HG02798 (cell line): ENCODE data around the gene LRRC36.

Source experiments
- ATAC-seq: cut with Tn5 transposase; IDR thresholded peaks from one replicate; pipeline ENCODE4 v1.9.1; 2021; ENCODE audit warnings: mild to moderate bottlenecking; ENCODE audit not compliant: unreplicated experiment, poor library complexity

Gene LRRC36

DNA sequence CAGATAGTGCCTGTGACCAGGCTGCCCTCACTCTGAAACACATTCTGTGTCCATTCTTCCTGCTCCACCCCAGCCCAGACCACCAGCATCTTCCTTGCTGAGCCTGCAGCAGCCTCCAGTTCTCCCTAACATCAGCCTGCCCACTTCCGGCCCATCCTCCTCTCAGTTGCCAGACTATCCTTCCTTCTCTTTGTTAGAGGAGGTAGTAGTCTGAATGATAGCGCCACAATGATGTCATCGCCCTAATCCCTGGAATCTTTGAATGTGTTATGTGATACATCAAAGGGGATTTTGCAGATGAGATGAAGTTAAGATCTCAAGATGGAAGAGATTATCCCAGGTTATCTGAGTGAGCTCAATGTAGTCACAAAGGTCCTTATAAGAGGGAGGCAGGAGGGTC, 92.9 kb downstream of the LRRC36 start:
- ATAC-seq: no peak

DNA sequence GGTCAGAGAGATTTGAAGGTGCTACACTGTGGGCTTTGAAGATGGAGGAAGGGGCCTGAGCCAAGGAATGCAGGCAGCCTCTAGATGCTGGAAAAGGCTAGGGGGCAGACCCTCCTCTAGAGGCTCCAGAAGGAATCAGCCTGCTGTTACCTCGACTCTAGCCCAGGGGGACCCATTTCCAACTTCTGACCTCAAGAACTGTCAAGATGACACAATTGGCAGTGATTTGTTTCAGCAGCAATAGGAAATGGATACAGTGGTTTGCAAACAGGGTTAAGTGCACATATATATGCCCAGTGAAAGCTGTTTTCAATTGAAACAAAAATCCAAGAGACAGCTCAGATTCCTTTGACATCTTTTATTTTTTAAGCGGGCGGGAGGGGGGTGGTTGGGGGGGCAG, 93.3 kb downstream of the LRRC36 start:
- ATAC-seq: no peak

DNA sequence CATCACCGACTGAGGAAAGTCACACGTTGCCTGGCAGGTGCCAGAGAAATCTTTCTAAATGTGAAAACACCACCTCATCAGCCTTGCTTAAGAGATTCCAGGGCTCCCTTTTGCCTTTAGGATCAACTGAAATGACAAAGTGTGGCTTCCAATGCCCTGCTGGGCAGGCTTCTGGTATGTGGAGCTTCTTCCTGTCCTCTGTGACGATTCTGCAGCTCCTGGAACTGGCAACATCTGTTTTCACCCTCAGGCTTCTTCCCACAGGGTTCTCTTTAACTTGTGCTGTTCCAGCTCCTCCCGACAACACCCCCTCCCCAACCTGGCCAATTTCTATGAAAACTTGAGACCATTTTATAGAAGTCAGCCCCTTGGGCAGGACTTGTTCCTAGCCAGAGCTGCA, 94.4 kb downstream of the LRRC36 start:
- no peak for ATAC-seq

DNA sequence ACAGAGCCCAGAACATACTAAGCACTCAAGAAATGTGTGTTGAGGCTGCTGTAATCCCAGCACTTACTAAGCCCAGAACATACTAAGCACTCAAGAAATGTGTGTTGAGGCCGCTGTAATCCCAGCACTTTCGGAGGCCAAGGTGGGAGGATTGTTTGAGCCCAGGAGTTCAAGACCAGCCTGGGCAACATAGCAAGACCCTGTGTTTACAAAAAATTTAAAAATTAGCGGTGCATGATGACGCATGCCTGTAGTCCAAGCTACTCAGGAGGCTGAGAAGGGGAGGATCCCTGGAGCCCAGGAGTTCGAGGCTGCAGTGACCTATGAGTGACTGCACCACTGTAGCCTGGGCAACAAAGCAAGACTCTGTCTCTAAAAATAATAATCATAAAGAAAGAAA, 96.4 kb downstream of the LRRC36 start:
- ATAC-seq: no peak

DNA sequence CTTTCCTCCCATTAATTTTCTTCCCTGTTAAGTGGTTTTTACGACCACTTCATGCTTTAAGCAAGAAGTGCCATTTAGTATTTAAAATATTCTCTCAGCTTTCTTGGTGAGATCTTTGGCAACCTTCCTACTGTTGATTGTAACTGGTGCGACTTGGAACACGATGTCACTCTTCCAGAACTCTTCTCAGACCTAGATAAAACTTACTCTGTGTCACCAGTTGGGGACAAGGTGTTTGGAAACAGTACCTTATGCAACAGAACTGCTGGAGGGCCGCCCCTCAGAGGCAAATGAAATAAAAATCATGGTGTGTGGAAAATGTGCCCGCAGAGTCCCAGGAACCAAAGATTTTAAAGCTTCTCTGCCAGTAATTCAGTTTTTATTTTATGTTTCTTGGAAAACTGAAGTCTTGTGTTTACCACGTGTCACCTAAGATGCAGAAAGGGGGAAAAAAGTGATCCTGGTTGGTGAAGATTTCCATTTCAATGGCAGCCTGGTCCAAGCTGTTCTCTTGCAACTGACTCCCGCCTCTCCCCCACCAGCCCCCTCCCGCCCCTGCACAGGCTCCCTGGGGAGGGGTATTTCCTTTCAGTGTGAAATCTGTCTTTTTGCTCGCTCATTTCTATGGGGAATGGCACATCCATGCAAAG, 97.1 kb downstream of the LRRC36 start:
- no peak for ATAC-seq

DNA sequence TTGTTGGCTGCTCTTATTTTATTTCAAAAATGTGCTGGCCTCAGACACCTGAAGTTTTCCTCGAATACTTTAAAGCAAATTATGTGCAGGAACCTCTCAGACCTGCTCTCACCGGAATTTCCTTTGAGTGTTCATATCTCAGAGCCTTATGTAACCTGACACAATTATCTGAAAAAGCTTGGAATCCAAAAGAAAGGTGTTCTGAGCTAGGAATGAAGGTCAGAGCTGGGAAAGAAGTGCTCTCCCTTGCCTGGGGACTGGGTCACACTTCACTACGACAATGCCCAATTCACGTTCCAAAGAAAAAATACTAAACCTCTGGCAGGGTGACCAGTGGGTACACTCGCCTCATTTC, 97.6 kb downstream of the LRRC36 start:
- no peak for ATAC-seq

DNA sequence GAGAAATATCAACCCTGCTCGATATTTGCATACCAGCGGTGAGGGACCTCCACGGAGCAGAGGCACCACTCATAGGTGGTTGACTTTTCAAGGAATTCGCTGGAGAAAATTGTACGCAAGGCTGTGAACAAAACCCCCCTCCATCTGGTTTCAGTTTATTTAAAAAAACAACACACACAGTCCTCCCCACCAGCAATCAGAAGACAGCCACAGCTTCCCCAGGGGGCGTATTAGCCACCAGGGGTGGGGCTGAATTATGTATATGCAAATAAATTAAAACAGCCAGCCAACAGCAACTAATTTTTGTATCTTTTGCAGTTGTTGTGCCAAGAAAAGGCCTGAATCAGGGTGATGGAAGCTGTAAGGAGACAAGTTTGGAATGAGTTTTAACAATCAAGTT, 98.4 kb downstream of the LRRC36 start:
- no peak for ATAC-seq

DNA sequence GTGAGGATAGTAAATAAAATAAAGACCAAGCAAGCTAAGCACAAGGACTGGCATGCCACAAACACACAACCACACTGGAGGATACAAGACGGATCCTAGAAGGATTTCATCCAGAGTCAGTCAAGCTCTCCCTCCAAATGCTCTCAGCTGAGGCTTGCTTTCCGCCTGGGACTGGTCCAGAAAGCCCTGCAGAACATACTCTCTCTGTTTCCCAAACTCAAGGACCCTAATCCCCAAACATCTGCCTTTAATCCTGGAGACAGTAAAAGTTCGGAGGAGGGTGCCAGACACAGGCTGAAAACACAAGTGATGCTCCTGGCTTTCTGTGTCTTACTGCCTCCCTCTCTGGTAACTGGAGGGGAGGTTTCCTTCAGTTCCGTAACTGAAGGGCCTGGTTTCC, 99.0 kb downstream of the LRRC36 start:
- ATAC-seq: no peak

DNA sequence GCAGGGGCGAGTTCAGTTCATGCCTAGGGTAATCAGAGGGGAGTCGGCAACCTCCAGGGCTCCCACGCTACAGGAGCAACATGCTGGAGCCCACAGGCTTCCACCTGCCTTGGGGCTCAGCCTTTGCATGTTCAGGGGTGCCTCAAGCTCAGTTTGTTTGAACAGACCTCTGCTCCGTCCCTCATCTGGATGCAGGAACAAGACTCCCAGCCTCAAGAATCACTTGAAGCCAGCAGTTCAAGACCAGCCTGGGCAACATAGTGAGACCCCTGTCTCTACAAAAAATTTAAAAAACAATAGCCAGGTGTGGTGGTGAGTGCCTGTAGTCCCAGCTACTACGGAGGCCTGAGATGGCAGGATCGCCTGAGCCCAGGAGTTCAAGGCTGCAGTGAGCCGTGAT, 99.4 kb downstream of the LRRC36 start:
- no peak for ATAC-seq

DNA sequence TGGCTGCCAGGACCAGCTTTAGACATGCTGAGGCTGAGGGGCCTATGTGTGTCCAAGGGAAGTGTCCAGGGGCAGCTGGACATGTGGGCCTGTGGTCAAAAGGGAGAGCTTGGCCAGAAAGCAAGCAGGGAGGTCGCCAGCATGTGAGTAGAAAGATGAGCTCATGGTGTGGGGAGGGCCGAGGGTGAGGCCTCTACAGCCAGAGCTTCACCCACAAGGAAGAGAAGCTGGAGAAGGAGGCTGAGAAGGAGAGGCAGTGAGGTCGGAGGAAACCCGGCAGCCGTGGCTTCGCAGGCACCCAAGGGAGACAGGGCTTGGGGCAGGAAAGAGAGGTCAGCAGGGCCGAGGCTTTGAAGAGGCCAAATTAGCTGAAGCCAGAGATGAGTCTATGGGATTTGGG, 100.3 kb downstream of the LRRC36 start:
- no peak for ATAC-seq

DNA sequence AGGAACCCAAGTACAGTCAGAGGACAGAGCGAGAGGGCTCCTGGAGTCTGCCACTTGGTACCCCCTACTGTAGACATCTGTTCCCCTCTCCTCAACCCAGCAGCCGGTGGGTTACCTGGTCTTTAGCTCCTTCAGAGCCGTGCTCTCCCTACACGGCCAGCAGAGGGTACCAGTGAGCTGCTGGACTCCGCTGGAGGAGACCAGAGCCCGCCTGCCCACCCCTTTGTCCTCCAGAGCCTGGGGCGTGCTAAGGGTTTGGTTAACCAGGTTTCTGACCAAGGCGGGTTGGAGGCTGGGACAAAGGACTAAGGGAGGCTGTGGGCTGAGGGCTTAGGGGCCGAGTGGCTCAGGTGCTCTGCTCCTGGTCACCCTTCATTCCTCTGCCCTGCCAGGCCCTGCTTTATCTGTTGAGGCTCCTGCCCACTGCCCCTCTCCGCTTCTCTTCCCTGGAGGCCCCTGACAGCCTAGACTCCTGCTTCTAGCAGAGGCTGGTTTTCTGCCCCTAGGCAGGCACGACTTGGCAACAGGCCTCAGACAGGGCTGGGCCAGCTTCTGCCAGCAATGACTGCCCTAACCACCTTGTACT, 101.6 kb downstream of the LRRC36 start:
- no peak for ATAC-seq

DNA sequence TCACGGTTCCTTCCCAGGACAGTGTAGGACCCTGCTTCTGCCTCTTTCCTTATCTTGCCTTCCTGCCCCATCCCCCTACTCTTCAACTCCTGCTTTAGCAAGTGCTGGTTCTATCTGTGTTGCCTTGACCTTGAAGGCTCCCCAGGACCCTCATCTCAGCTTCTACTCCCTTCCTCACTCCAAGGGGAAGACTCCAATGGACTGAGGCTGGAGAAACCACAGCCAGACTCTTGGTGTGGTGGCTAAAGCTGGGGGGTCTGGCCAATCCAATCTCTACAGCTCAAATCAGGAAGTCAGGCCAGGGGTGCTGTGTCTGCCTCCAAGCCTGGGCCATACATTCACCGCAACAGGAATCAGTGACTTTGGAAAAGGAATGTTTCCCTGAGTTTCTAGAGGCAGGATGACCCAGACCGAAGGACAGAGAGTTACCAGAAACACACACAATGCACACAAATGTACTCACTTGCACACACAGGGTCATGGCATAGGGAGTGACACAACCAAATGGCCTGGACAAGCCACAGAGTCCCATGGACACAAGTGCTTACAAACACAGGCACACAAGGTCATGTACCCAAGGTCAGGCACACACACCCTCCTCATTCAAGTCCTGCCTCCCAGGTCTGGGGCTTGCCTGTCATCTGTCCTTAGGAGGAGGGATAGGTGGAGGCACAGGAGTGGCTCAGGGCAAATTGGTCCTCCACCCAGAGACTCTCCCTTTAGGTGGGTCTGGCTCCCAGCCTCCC, 102.6 kb downstream of the LRRC36 start:
- ATAC-seq: no peak

DNA sequence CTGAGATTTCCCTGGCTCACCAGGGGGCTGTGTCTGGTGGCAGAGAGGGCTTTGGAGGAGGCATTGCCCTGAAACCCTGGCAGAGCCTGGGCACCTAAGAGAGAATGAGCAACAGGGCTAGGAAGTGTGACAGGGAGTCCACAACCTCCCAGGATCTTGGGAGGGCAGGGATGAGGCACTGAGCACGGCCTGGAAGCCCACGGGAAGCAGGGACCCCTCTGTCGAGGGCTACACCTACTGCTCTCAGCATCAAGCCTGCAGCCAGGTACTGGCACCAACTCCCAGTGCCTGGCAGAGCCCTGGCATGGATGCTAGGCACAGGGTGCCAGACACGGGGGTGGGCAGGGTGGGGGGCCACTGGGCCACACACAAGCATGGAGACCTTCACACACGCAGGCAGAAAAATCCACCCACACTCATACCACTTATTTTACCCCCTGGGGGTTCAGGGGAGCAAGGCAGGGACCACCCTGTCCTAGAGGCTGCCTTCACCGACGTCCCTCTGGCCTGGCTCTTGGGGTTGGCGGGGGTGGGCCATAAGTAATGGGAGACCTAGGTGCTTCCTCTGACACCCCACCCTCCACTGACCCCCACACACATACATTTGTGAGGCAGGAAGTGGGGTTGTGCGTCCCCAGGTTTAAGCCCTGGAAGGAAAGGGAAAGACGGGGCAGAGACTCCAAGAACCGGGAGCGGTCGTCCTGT, 103.3 kb downstream of the LRRC36 start:
- ATAC-seq: no peak

DNA sequence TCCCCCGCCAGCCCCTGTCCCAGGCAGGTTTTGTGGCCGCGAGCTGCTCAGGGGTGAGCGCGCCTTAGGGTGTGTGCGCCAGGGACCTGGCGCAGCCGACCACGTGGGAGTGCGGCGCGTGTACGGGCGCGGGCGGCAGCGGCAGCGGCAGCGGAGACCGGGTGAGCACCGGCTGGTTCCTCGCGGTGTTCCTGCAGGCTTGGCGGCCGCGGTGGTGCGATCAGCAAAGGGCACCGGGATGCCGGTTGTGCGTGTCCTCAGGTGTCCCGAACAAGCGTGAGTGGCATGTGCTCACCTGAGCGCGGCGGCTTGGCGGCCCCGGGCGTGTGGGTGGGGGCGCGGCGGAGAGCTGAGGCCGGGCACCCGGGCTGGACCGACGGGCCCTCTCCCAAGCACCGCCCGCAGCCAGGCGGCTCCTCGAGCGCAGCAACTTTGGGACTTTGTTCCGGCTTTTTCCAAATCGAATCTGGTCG, 103.9 kb downstream of the LRRC36 start:
- ATAC-seq: no peak

DNA sequence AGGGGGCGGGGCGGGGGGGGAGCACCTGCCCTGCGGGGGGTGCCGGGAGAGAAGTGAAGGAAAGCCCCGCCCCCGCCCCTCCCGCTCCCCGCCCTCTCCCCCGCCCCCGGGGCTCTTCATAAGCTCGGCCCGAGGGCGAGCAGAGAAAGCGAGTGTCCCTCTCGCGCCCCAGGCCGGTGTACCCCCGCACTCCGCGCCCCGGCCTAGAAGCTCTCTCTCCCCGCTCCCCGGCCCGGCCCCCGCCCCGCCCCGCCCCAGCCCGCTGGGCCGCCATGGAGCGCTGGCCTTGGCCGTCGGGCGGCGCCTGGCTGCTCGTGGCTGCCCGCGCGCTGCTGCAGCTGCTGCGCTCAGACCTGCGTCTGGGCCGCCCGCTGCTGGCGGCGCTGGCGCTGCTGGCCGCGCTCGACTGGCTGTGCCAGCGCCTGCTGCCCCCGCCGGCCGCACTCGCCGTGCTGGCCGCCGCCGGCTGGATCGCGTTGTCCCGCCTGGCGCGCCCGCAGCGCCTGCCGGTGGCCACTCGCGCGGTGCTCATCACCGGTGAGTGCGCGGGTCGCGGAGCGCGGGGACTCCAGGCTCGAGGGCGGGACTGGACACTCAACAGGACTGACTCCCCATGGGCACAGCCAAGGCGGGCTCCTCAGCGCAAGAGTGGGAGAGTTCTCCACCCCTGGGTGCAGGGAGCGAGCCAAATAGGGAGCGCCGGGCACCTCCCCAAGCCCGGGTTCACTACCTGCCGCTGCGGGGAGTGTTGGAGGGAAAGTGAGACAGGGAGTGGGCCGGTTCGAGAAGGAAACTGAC, 104.6 kb downstream of the LRRC36 start, which contains the start of gene HSD11B2:
Gene HSD11B2 (plus strand): TSS at position 145 of the 798 bp plus-strand sequence. CDS start 128 bp downstream, at position 273.
- no peak for ATAC-seq

DNA sequence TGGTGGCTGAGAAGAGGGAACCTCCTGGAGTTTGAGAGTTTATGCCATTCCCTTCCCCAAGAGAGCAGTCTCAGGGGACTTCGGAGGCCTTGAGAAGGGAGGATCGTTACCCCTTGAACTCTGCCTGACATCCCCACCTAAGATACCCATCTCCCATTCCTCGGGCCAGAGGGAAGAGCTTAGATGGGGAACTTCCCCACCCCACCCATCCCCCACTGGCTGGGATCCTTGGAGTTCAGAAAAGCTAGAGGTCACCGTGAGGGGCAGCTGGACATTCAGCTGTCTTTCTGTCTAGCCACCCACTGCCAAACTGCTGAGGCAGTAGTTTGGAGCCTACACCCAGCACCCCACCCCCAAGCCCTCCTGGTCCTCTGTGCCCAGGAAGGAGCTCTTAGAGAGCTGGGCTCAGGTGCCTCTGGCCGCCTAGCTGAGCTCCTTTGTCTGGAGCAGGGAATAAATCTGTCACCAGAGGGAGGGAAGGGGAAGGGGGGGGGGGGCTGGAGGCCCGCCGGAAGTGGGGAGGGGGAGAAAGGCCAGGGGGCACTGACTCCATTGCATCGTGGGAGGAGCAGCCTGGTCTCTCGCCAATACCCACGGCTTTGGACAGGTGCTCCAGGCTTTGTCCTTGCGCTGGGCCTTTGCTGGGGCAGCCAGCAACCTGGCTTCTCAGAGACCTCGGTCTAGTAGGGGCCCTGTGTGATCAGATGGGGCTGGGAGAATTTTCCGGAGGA, 105.3 kb downstream of the LRRC36 start:
- no peak for ATAC-seq

DNA sequence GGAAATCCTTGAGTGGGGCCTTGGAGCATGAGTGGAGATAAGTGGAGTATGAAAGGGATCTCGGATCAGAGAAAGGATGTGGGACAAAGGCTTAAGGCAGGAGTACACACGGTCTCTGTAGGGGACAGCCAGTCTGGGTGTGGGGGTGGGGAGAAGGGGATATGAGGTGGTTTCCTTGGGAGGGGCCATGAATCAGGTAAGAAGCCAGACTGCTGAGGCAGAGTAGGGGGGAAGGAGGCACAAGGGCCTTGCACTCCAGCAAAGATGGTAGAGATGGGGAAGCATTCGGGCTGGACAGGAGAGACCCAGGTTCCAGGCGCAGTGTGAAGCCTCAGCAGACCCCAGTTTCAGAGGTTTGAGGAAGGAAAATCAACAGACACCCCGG, 105.9 kb downstream of the LRRC36 start:
- no peak for ATAC-seq

DNA sequence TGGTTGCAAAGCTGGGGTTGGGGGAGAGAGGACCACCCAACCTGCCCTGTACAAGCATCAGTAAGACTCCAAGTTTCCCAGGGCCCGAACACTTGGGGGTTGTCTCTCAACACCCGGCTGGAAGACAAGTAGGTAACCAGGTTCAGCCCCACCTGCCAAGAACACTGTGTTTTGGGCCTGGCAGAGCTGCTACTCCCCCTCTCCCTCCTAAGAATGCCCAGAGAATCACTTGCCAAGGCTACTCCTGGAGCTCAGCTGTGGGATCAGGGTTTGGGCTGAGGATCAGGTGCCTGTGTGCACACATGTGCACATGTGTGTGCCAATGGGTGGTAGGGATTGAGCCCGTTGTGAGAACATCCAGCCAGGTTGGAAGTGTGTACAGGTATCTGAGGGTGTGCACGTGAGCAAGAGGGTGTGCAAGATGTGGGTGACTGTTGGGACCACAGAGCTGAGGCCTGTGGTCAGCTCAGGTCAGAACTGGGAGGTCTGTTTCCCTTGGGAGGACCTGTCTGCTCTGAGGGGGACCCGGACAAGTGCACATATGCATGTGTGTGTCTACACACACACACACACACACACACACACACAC, 106.6 kb downstream of the LRRC36 start:
- ATAC-seq: no peak
